Measurements from ENCODE around the gene MKNK2.
"Not testable (repeated sequence)": the region's sequence is repeated elsewhere in the genome, so short reads cannot be mapped to it uniquely, and the experiment has no call there.

The MKNK2 gene

GRCh38 chr19:2050991-2051772, at the start of gene MKNK2:
MKNK2 (minus strand) TSS chr19:2051244; CDS start chr19:2050851, 393 bp downstream.
- peak; percentile 97 to 99 for DNase-seq (ENCODE audit: low read depth in 2 of 2)

- no peak for DNase-seq (ENCODE audit: low read depth in 2 of 2)
Measured at GRCh38 chr19:2100719-2101061, 49.6 kb upstream of the MKNK2 start.

GRCh38 chr19:2099937-2100718, 49.1 kb upstream of the MKNK2 start:
- DNase-seq (ENCODE audit: low read depth in 2 of 2), result no peak

DNA sequence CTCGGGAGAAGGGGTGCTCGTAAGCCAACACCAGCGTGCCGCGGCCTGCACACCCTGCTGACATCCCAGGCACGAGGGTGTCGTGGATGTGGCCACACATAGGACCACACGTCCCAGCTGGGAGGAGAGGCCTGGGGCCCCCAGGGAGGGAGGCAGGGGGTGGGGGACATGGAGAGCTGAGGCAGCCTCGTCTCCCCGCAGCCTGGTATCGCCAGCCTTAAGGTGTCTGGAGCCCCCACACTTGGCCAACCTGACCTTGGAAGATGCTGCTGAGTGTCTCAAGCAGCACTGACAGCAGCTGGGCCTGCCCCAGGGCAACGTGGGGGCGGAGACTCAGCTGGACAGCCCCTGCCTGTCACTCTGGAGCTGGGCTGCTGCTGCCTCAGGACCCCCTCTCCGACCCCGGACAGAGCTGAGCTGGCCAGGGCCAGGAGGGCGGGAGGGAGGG, 48.0 kb upstream of the MKNK2 start:
- no peak for DNase-seq (ENCODE audit: low read depth in 2 of 2)

GRCh38 chr19:2097886-2098327, 46.9 kb upstream of the MKNK2 start:
- no peak for DNase-seq (ENCODE audit: low read depth in 2 of 2)

- DNase-seq (ENCODE audit: low read depth in 2 of 2), result peak; percentile 43 to 50
Measured at GRCh38 chr19:2097203-2097885, 46.3 kb upstream of the MKNK2 start.

DNA sequence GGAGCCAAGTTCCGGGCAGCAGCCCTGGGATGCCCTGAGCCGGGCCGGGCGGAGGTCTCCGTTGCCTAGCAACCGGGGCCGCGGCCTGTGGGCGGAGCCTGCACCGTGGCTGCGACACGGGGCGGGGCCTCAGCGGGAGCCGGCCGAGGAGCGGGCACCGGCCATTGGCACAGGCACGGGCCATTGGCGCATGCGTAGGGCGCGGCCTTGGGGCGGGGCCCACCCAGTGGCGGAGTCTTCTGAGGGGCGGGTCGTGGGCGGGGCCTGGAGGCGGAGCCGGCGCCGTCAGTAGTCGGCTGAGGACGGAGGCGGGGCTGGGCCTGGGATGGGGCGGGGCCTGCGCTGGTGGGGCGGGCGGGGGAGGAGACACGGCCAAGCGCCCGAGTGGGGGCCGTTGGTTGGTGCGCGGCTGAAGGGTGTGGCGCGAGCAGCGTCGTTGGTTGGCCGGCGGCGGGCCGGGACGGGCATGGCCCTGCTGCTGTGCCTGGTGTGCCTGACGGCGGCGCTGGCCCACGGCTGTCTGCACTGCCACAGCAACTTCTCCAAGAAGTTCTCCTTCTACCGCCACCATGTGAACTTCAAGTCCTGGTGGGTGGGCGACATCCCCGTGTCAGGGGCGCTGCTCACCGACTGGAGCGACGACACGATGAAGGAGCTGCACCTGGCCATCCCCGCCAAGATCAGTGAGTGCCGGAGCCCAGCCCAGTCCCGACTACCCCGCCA, 45.6 kb upstream of the MKNK2 start, which contains the start of gene IZUMO4:
IZUMO4 (plus strand) TSS at position 436 of the 723 bp plus-strand sequence; CDS start at position 467, 31 bp downstream.
- peak; percentile 100 for DNase-seq (ENCODE audit: low read depth in 2 of 2)

DNA sequence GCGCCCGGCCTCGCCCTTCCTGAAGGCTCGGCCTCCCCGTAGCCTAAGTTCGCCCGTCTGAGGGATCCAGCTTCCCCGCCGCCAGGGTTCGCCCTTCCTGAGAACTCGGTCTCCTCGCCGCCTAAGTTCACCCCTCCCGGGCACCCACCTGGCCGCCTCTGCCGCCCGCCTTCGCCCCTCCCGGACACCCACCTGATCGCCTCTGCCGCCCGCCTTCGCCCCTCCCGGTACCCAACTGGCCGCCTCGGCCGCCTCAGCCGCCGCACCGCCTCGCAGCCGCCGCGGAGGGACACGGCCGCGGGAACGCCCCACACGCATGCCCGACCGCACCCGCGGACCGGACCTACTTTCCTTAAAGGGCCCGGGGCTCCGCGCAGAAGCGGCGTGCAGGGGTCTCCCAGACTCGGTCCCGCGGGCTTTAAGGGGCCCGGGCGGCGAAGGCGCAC, 45.0 kb upstream of the MKNK2 start, which contains the start of gene MOB3A:
MOB3A (minus strand) TSS at position 293 of the 446 bp plus-strand sequence. CDS start 17,766 bp downstream, outside the sequence.
- DNase-seq (ENCODE audit: low read depth in 2 of 2), result peak; percentile 77 to 79

DNA sequence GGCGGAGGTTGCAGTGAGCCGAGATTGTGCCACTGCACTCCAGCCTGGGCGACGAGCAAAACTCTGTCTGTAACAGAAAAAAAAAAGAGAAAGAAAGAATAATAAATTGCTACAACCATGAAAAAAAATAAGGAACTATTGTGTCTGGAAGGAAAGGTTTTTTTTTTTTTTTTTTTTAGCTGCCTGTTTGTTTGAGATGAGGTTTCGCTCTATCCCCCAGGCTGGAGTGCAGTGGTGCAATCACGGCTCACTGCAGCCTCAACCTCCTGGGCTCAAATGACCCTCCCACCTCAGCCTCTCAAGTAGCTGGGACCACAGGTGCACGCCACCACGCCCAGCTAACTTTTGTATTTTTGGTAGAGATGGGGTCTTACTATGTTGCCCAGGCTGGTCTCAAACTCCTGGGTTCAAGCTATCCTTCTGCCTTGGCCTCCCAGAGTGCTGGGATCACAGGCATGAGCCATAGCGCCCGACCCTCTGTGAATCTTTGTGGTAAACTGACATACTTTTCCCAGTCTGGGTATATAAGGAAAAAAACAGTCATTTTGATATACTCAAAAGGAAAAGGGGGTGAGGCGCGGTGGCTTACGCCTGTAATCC, 41.0 kb upstream of the MKNK2 start:
- not testable (repeated sequence) for DNase-seq (ENCODE audit: low read depth in 2 of 2)

- no peak for DNase-seq (ENCODE audit: low read depth in 2 of 2)
Measured at GRCh38 chr19:2089727-2090053, 38.6 kb upstream of the MKNK2 start.

DNA sequence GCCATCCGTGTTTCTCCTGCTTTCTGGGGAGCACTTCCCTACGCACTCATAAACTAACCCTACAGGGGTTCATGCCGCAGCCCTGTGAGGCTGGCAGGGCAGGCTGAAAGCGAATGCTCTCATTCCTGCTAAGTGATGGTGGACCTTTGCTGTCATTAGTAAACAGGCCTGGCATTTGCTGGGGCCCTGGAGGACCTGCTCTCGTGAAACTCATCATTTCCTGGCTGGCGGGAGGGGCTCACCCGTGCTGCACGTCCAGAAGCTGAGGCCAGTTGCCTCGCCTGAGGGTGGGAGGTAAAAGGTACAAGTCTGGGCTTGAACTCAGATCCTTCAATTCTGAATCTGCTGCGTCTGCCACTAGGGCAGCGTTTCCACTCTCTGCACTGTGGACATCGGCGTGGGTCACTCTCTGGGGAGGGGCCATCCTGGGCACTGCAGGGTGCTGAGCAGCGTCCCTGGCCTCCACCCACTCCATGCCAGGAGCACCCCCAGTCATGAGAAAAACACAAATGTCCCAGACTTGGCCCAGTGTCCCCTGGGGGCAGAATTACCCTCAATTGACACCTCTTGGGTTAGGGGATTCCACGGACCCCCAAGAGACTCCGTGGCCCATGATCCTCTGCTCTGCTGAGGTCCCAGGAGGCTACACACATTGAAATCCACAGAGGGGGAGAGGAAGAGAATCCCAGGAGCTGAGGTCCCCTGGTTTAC, 38.1 kb upstream of the MKNK2 start:
- DNase-seq (ENCODE audit: low read depth in 2 of 2), result no peak

GRCh38 chr19:2087621-2088100, 36.6 kb upstream of the MKNK2 start:
- no peak for DNase-seq (ENCODE audit: low read depth in 2 of 2)

- DNase-seq (ENCODE audit: low read depth in 2 of 2), result not testable (repeated sequence)
Measured at GRCh38 chr19:2086695-2087620, 35.9 kb upstream of the MKNK2 start.

- DNase-seq (ENCODE audit: low read depth in 2 of 2), result peak; percentile 75 to 84
Measured at GRCh38 chr19:2084993-2085720, 34.1 kb upstream of the MKNK2 start.

DNA sequence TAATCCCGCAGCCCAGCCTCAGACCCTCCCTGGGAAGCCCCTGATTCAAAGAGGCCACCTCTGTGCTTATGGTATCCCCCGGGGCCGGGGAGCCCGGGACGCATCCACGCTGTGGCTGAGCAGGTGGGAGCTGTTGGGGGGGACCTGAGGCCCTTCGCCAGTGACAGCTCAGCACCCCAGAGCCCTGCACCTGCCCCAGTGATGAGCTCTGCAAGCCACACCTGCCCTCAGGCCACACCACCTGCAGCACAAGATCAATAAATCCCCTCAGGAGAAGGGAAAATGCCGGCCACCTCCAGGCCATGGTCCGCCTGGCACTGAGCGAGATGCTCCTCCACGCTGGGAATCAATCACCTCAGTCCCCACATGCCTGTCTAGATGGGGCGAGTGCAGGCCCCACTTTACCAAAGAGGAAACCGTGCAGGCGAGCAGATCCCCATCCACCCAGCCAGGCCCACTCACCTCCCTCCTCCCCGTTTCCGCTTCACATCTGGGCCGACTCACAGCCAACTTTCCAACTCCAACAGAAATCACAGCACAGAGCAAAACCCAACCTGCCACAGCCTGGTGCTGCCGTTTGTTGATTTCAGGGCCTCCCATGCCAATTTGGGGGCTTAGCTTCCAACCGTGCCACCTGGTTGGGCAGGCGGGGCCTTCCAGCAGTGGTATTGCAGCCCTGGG, 32.3 kb upstream of the MKNK2 start:
- DNase-seq (ENCODE audit: low read depth in 2 of 2), result peak; percentile 47 to 64

DNA sequence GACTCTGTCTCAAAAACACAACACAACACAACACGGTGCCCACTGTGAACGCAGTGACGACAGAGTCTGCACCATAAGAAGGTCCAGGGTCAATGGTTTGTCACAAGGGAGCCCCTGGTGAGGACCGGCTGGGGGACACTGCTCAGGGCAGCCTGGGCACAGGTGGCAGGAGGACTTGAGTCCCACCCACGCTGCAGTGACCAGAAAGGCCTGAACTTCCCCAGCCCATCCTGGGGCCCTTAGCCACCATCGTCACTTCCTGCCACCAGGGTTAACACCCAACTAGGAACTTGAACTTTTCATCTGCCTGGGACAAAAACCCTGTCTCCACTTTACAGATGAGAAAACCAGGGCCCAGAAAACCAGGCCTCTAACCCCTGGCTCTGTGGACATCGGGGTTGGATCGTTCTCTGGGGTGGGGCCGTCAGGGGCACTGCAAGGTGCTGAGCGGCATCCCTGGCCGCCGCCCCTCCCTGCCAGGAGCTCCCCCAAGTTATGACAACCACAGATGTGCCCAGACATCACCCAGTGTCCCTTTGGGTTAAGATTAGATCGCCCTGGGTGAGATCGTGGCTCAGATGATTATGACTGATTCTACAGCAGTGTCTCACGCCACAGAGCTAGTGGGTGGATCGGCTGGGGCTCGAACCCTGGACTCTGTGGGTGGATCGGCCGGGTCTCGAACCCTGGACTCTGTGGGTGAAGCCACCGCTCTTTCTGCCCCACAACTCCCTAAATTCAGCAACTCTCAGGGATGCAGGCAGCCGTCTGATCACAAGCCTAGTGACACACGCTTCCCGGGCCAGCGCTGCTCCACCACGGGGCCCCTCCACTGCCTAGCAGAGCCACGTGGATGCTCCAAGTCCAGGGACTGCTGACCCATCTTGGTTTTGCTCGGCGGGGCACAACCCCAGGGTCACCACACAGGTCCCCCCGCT, 31.1 kb upstream of the MKNK2 start:
- DNase-seq (ENCODE audit: low read depth in 2 of 2), result no peak
